Gastroesophageal sphincter (tissue), 4 donors: ENCODE results near the gene RNF39. TPM values are rescaled to one million over a fixed set of nuclear protein-coding genes. Genes with fewer than 3 reads are reported as not detected.

Experiments
- ATAC-seq: fragments of 150-250 bp; one replicate; pipeline ENCODE4 v1.9.1; 2016; ENCODE audit warnings: mild to moderate bottlenecking, moderate library complexity
- H3K27ac ChIP-seq, 4 donors: fragments of 200-600 bp; sonication (generic) in 3 of 4; 1 replicate in 3 of 4; 2 replicates in 1 of 4; pipeline ENCODE4 v1.5.1; 2016 to 2019
- H3K27me3 ChIP-seq: fragments of 200-600 bp; sonication (generic); one replicate; pipeline ENCODE4 v1.5.1; 2019
- H3K36me3 ChIP-seq, 2 donors: fragments of 200-600 bp; sonication (generic); one replicate each; pipeline ENCODE4 v1.5.1; 2019; ENCODE audit warnings: control low read depth in 1 of 2
- H3K4me1 ChIP-seq, 3 donors: fragments of 200-600 bp; sonication (generic); 1 replicate in 2 of 3; 2 replicates in 1 of 3; pipeline ENCODE4 v1.5.1; 2016 to 2019; ENCODE audit warnings: control low read depth in 2 of 3
- H3K4me3 ChIP-seq, 2 donors: fragments of 200-600 bp; sonication (generic); one replicate each; pipeline ENCODE4 v1.5.1; 2019; ENCODE audit warnings: mild to moderate bottlenecking in 1 of 2, moderate library complexity in 1 of 2
- H3K9me3 ChIP-seq, 3 donors: fragments of 200-600 bp; sonication (generic); one replicate each; pipeline ENCODE4 v1.5.1; 2017 to 2019; ENCODE audit warnings: control low read depth in 2 of 3
- EP300 ChIP-seq: sonication (generic); formaldehyde crosslinking; IDR thresholded peaks from one replicate; pipeline ENCODE4 v1.6.1; 2017; ENCODE audit warnings: antibody characterized with exemption, mild to moderate bottlenecking
- POLR2A ChIP-seq, 2 donors: fragments of 450-650 bp; IDR thresholded peaks; one replicate each; pipeline ENCODE4 v1.6.1; 2017; ENCODE audit warnings: antibody characterized with exemption in 2 of 2, mild to moderate bottlenecking in 2 of 2, moderate library complexity in 1 of 2
- POLR2AphosphoS5 ChIP-seq: sonication (generic); formaldehyde crosslinking; IDR thresholded peaks from one replicate; pipeline ENCODE4 v1.6.1; 2017; ENCODE audit warnings: antibody characterized with exemption
- WGBS, 2 donors: methylation state at CpG; one replicate each; pipeline ENCODE4 v1.1.5; 2018; ENCODE audit warnings: low coverage in 1 of 2; 5-methylcytosine and 5-hydroxymethylcytosine counted together
- total RNA-seq, 4 donors: library from RNA; depleted of rRNA; stranded (reverse); fragments of >200 nt; gene quantifications; one replicate each; pipeline ENCODE4 v1.1.0, GENCODE V29; 2016
- TF ChIP-seq, protein P1 (sequence below), 4 experiments: fragments of 200-600 bp in 2 of 4; fragments of 450-650 bp in 2 of 4; sonication (generic) in 1 of 4; IDR thresholded peaks; one replicate each; pipeline ENCODE4 v1.5.1; 2017 to 2019; ENCODE audit warnings: antibody characterized with exemption in 4 of 4, mild to moderate bottlenecking in 2 of 4, moderate library complexity in 2 of 4

The RNF39 gene
- total RNA-seq, 4 donors from 2014 or later = 0.49 TPM; not detected in 3

DNA sequence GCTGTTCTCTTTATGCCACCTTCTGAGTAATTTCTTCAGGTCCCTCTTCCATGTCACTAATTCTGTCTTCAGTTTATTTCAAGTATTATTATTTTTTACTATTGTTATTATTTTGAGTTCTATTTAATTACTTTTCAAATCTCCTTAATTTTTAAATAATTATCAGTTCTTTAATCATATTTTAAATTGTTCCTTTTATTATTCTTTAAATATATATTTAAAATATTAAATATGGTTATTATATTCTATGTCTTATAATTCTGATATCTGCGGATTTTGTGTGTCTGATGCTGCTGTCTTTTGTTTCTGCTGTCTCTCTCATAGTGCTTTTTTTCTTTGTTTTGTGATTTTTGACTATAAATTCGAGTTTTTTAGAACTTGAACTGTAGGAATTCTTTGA lies 12.3 kb downstream of the RNF39 start:
- peaks cover 0 to 13% of the 10 kb centered on the region in 2 donors for H3K36me3 ChIP-seq
- TF ChIP-seq, protein P1, sequence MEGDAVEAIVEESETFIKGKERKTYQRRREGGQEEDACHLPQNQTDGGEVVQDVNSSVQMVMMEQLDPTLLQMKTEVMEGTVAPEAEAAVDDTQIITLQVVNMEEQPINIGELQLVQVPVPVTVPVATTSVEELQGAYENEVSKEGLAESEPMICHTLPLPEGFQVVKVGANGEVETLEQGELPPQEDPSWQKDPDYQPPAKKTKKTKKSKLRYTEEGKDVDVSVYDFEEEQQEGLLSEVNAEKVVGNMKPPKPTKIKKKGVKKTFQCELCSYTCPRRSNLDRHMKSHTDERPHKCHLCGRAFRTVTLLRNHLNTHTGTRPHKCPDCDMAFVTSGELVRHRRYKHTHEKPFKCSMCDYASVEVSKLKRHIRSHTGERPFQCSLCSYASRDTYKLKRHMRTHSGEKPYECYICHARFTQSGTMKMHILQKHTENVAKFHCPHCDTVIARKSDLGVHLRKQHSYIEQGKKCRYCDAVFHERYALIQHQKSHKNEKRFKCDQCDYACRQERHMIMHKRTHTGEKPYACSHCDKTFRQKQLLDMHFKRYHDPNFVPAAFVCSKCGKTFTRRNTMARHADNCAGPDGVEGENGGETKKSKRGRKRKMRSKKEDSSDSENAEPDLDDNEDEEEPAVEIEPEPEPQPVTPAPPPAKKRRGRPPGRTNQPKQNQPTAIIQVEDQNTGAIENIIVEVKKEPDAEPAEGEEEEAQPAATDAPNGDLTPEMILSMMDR (IDR thresholded peaks at IDR 0.05) = no peak
- no peak for TF ChIP-seq EP300
- TF ChIP-seq POLR2AphosphoS5 = no peak
- no peak for TF ChIP-seq POLR2A (IDR thresholded peaks at IDR 0.05)
- no peak overlapping the region for H3K4me3 ChIP-seq
- no peak for ATAC-seq
- no peak overlapping the region for H3K27ac ChIP-seq
- H3K4me1 ChIP-seq = peaks cover 4 to 57% (median 24%) of the 10 kb centered on the region in 3 donors
- H3K27me3 ChIP-seq = no peaks in the 10 kb centered on the region
- no peaks in the 10 kb centered on the region for H3K9me3 ChIP-seq
- 89 to 90% methylated on average over 2 of the region's 2 CpGs for WGBS, 2 donors

DNA sequence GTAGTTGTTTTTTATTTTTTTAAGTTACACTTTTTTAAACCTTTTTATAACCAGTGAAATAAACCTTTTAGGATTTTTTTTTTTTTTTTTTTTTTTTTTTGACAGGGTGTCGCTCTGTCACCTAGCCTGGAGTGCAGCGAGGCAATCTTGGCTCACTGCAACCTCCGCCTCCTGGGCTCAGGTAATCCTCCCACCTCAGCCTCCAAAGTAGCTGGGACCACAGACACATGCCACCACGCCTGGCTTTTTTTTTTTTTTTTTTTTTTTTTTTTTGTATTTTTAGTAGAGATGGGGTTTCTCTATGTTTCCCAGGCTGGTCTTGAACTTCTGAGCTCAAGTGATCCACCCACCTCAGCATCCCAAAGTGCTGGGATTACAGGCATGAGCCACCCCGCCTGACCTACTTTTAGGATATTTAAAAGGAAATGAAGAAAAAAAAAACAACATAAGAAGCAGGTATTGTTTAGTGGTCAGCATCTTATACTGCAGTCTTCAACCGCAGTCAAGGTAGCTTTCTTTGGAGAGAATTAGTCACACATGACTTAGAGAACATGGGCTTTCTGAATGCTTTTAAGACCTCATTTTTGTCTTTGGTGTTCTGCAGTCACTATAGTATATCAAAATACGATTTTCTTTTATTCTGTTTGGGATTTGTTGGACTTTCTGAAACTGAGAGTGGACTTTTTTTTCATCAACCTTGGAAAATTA lies 12.9 kb downstream of the RNF39 start:
- WGBS, 2 donors = 87 to 96% methylated on average over 6 of the region's 7 CpGs
- H3K9me3 ChIP-seq = no peaks in the 10 kb centered on the region
- H3K4me3 ChIP-seq = no peak overlapping the region
- ATAC-seq = no peak
- H3K4me1 ChIP-seq = peaks cover 4 to 51% (median 20%) of the 10 kb centered on the region in 3 donors
- TF ChIP-seq POLR2A (IDR thresholded peaks at IDR 0.05) = no peak
- TF ChIP-seq POLR2AphosphoS5 = no peak
- TF ChIP-seq, protein P1 (IDR thresholded peaks at IDR 0.05) = no peak
- TF ChIP-seq EP300 = no peak
- no peaks in the 10 kb centered on the region for H3K27me3 ChIP-seq
- H3K36me3 ChIP-seq = peaks cover 0 to 20% of the 10 kb centered on the region in 2 donors
- H3K27ac ChIP-seq = no peak overlapping the region

DNA sequence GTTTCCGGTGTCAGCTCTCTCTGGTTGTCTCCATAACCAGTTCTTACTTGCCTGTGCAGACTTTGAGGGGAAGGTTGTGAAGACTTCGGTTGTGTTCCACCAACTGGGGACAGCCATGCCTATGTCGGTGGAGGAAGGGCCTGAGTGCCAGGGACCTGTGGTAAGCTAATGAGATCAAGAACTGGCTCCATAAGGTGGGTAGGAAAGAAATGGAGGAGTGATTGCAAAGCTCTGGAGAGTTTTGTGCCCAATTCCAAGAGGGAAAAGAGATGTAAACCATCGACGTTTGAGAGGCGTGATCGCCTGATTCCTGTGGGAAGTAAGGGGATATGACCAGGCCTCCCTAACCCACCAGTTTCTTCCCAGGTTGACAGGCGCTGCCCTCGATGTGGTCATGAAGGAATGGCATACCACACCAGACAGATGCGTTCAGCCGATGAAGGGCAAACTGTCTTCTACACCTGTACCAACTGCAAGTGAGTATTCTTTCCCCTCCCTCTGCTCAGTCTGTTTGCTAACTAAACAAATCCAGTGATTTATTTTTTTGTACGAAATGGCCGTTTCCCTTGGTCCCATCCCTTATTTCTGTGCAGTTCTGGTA lies 13.6 kb downstream of the RNF39 start:
- H3K4me1 ChIP-seq = peaks cover 4 to 47% (median 20%) of the 10 kb centered on the region in 3 donors
- H3K27me3 ChIP-seq = no peaks in the 10 kb centered on the region
- peak overlapping the region; percentile 63 to 94 (median 88) for H3K27ac ChIP-seq
- WGBS, 2 donors = 57 to 59% methylated on average over 10 to 13 of the region's 13 CpGs
- no peak for TF ChIP-seq EP300
- TF ChIP-seq POLR2AphosphoS5 = no peak
- TF ChIP-seq POLR2A (IDR thresholded peaks at IDR 0.05) = no peak
- TF ChIP-seq, protein P1 (IDR thresholded peaks at IDR 0.05) = no peak
- peak overlapping the region; percentile 72 to 76 for H3K4me3 ChIP-seq
- peaks cover 0 to 26% of the 10 kb centered on the region in 2 donors for H3K36me3 ChIP-seq
- no peaks in the 10 kb centered on the region for H3K9me3 ChIP-seq
- peak; percentile 16 for ATAC-seq

DNA sequence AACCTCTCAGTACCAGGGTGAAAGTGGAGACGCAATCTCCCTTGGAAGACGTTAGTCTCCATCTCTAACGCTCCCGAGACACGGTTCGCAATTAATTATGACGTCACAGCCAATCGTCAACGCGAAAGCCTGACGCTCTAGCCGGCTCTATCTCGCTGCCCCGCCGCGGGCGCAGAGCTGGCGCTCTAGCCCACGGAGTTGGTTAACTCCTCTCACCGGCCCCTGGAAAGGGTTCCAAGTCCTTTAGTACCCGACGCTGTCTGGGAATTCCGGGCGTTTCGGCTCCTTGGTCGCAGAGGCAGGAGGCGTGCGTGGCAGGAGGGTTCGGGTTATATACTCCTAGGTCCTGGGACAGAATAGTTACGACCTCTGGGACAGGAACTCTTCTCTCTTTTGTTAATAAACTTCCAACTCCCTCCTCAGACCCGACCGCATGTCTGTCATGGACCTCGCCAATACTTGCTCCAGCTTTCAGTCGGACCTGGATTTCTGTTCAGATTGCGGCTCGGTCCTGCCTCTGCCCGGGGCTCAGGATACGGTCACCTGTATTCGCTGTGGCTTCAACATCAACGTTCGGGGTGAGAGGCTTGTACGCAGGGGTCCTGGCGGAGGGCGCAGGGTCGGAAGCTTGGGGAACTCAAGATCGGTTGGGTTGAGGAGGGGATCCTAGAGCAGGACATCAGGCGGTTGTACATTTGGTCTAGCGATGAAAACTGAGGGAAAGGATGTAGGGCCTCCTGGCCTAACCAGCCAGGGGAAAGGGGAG lies 14.3 kb downstream of the RNF39 start, which contains the start of gene POLR1H:
Gene POLR1H, plus strand, starts transcription at position 174 of the 766 bp plus-strand sequence. Its CDS starts 260 bp downstream, at position 434.
- Histone ChIP-seq H3K36me3 (peaks cover 0 to 33% of the 10 kb centered on the region in 2 donors), H3K9me3 (no peaks in the 10 kb centered on the region), H3K27me3 (no peaks in the 10 kb centered on the region), H3K4me3 (peak within 1 kb of the TSS; percentile 72 to 76), H3K27ac (peak within 1 kb of the TSS; percentile 79 to 94 (median 88)), H3K4me1 (peaks cover 4 to 45% (median 19%) of the 10 kb centered on the region in 3 donors)
- peak; percentile 99 for ATAC-seq
- TF ChIP-seq POLR2A (IDR thresholded peaks at IDR 0.05) (peak; percentile 77 to 87), EP300 (no peak), POLR2AphosphoS5 (peak; percentile 95)
- TF ChIP-seq, protein P1 (IDR thresholded peaks at IDR 0.05) = peak in 1 of 4 experiments; percentile 11
- 0% methylated on average over 4 to 28 of the region's 48 CpGs for WGBS, 2 donors
